Right atrium auricular region (tissue), 2 donors: Measurements from ENCODE around the gene ACO1. TPM values are rescaled to one million over a fixed set of nuclear protein-coding genes. Genes with fewer than 3 reads are reported as not detected.

ENCODE experiments used
- DNase-seq: peaks from one replicate; pipeline ENCODE4 v3.0.0-alpha.2; 2019; ENCODE audit warnings: low spot score
- H3K27ac ChIP-seq, 2 donors: fragments of 200-600 bp; sonication (generic); 1 replicate in 1 of 2; 2 replicates in 1 of 2; pipeline ENCODE4 v1.5.1; 2016 to 2019
- H3K27me3 ChIP-seq, 2 donors: fragments of 200-600 bp; sonication (generic); one replicate each; pipeline versions ENCODE4 v1.5.1 to v1.6.0; 2017 to 2019
- H3K36me3 ChIP-seq: fragments of 200-600 bp; sonication (generic); one replicate; pipeline ENCODE4 v1.5.1; 2016
- H3K4me1 ChIP-seq, 2 donors: fragments of 200-600 bp; sonication (generic); one replicate each; pipeline versions ENCODE4 v1.5.1 to v1.6.0; 2017 to 2019
- H3K4me3 ChIP-seq, 2 donors: fragments of 200-600 bp; sonication (generic); 1 replicate in 1 of 2; 2 replicates in 1 of 2; pipeline ENCODE4 v1.5.1; 2017 to 2019; ENCODE audit warnings: mild to moderate bottlenecking in 1 of 2, moderate library complexity in 1 of 2
- H3K9me3 ChIP-seq, 2 donors: fragments of 200-600 bp; sonication (generic); one replicate each; pipeline ENCODE4 v1.5.1; 2019
- CTCF ChIP-seq, 2 donors: fragments of 200-600 bp; sonication (generic); IDR thresholded peaks; one replicate each; pipeline ENCODE4 v1.5.1; 2019; ENCODE audit warnings: antibody characterized with exemption in 2 of 2
- total RNA-seq, 2 donors: library from RNA; depleted of rRNA; stranded (reverse); fragments of >200 nt; gene quantifications; one replicate each; pipeline ENCODE4 v1.1.0, GENCODE V29; 2016

Gene ACO1
- total RNA-seq, 2 donors from 2014 or later, result 37.2 to 43.8 TPM

- H3K4me1 ChIP-seq, result peaks cover 0 to 17% of the 10 kb centered on the region in 2 donors
- no peak overlapping the region for H3K27ac ChIP-seq
- H3K36me3 ChIP-seq, result no peaks in the 10 kb centered on the region
- no peaks in the 10 kb centered on the region for H3K27me3 ChIP-seq
- H3K4me3 ChIP-seq, result no peak overlapping the region
- H3K9me3 ChIP-seq, result no peaks in the 10 kb centered on the region
- no peak for DNase-seq
- TF ChIP-seq CTCF (IDR thresholded peaks at IDR 0.05), result peak; percentile 64 to 81
Observed at GRCh38 chr9:32378993-32379729, 5.3 kb upstream of the ACO1 start.

- Histone ChIP-seq H3K27ac (no peak overlapping the region), H3K9me3 (no peaks in the 10 kb centered on the region), H3K4me1 (peaks cover 0 to 26% of the 10 kb centered on the region in 2 donors), H3K4me3 (no peak overlapping the region), H3K27me3 (no peaks in the 10 kb centered on the region), H3K36me3 (no peaks in the 10 kb centered on the region)
- no peak for DNase-seq
- no peak for TF ChIP-seq CTCF (IDR thresholded peaks at IDR 0.05)
Observed at GRCh38 chr9:32380944-32381343, 3.5 kb upstream of the ACO1 start.

GRCh38 chr9:32382565-32383320, 1.7 kb upstream of the ACO1 start:
- no peak for DNase-seq
- Histone ChIP-seq H3K27me3 (no peaks in the 10 kb centered on the region), H3K4me1 (peaks cover 0 to 28% of the 10 kb centered on the region in 2 donors), H3K4me3 (no peak overlapping the region), H3K36me3 (no peaks in the 10 kb centered on the region), H3K27ac (no peak overlapping the region), H3K9me3 (no peaks in the 10 kb centered on the region)
- no peak for TF ChIP-seq CTCF (IDR thresholded peaks at IDR 0.05)

GRCh38 chr9:32384002-32384363, 460 bp upstream of the ACO1 start:
- peak overlapping the region; percentile 58 to 76 for H3K4me3 ChIP-seq
- TF ChIP-seq CTCF (IDR thresholded peaks at IDR 0.05), result no peak
- DNase-seq, result no peak
- peaks cover 0 to 23% of the 10 kb centered on the region in 2 donors for H3K4me1 ChIP-seq
- H3K27me3 ChIP-seq, result no peaks in the 10 kb centered on the region
- H3K9me3 ChIP-seq, result no peaks in the 10 kb centered on the region
- no peaks in the 10 kb centered on the region for H3K36me3 ChIP-seq
- H3K27ac ChIP-seq, result peak overlapping the region; percentile 83 to 89

GRCh38 chr9:32385152-32385884, 875 bp downstream of the ACO1 start:
- H3K9me3 ChIP-seq, result no peaks in the 10 kb centered on the region
- H3K4me3 ChIP-seq, result peak overlapping the region; percentile 58 to 76
- H3K4me1 ChIP-seq, result peaks cover 0 to 18% of the 10 kb centered on the region in 2 donors
- peak overlapping the region; percentile 83 to 89 for H3K27ac ChIP-seq
- no peaks in the 10 kb centered on the region for H3K27me3 ChIP-seq
- DNase-seq, result no peak
- H3K36me3 ChIP-seq, result no peaks in the 10 kb centered on the region
- no peak for TF ChIP-seq CTCF (IDR thresholded peaks at IDR 0.05)
